AG09319 (cell line): ENCODE results near the gene FUOM.
"Not testable (repeated sequence)": the region's sequence is repeated elsewhere in the genome, so short reads cannot be mapped to it uniquely, and the experiment has no call there.

Experiments
- DNase-seq: peaks from one replicate; pipeline ENCODE4 v3.0.0-alpha.2; 2010; ENCODE audit warnings: low read depth; ENCODE audit errors: extremely low read depth
- CTCF ChIP-seq: IDR thresholded peaks from 2 replicates; pipeline ENCODE4 v1.5.1; 2011; ENCODE audit warnings: low read depth, mild to moderate bottlenecking, inconsistent platforms, low read length, moderate library complexity

FUOM gene

GRCh38 chr10:133370030-133370786 lies 12.4 kb upstream of the FUOM start:
- no peak for DNase-seq
- no peak for TF ChIP-seq CTCF

GRCh38 chr10:133368153-133368552 lies 10.3 kb upstream of the FUOM start:
- TF ChIP-seq CTCF, result no peak
- no peak for DNase-seq

- not testable (repeated sequence) for DNase-seq
Measured at GRCh38 chr10:133367461-133367860, 9.6 kb upstream of the FUOM start.

- DNase-seq, result no peak
- no peak for TF ChIP-seq CTCF
Measured at GRCh38 chr10:133366751-133367150, 8.9 kb upstream of the FUOM start.

- DNase-seq, result no peak
- no peak for TF ChIP-seq CTCF
Measured at GRCh38 chr10:133366130-133366478, 8.3 kb upstream of the FUOM start.

- DNase-seq, result no peak
- no peak for TF ChIP-seq CTCF
Measured at GRCh38 chr10:133365461-133366129, 7.8 kb upstream of the FUOM start.

- TF ChIP-seq CTCF, result no peak
- DNase-seq, result no peak
Measured at GRCh38 chr10:133364645-133365431, 7.0 kb upstream of the FUOM start.
